Esophagus muscularis mucosa (tissue), 4 donors: ENCODE results near the gene XRCC3. TPM values are rescaled to one million over a fixed set of nuclear protein-coding genes. Genes with fewer than 3 reads are reported as not detected.

Experiments
- DNase-seq: peaks from one replicate; pipeline ENCODE4 v3.0.0-alpha.2; 2017; ENCODE audit errors: extremely low spot score
- H3K27ac ChIP-seq, 4 donors: fragments of 200-600 bp; sonication (generic); replicated peaks in 1 of 4; 1 replicate in 3 of 4; 2 replicates in 1 of 4; pipeline ENCODE4 v1.5.1; 2016 to 2019; ENCODE audit warnings: mild to moderate bottlenecking in 1 of 4
- H3K27me3 ChIP-seq, 4 donors: fragments of 200-600 bp; sonication (generic); one replicate each; pipeline versions ENCODE4 v1.5.1 to v1.6.0; 2016 to 2019
- H3K36me3 ChIP-seq, 4 donors: fragments of 200-600 bp; sonication (generic); one replicate each; pipeline ENCODE4 v1.5.1; 2016 to 2019
- H3K4me1 ChIP-seq, 4 donors: fragments of 200-600 bp; sonication (generic); one replicate each; pipeline ENCODE4 v1.5.1; 2016 to 2019
- H3K4me3 ChIP-seq, 4 donors: fragments of 200-600 bp; sonication (generic); 1 replicate in 2 of 4; 2 replicates in 2 of 4; pipeline ENCODE4 v1.5.1; 2016 to 2019; ENCODE audit warnings: mild to moderate bottlenecking in 4 of 4, moderate library complexity in 1 of 4
- H3K9me3 ChIP-seq, 4 donors: fragments of 200-600 bp; sonication (generic); 1 replicate in 3 of 4; 2 replicates in 1 of 4; pipeline ENCODE4 v1.5.1; 2016 to 2019
- CTCF ChIP-seq, 3 experiments: fragments of 200-600 bp in 2 of 3; fragments of 450-650 bp in 1 of 3; sonication (generic) in 2 of 3; IDR thresholded peaks; one replicate each; pipeline ENCODE4 v1.5.1; 2017 to 2019; ENCODE audit warnings: antibody characterized with exemption in 3 of 3, mild to moderate bottlenecking in 2 of 3, moderate library complexity in 1 of 3
- EP300 ChIP-seq: sonication (generic); formaldehyde crosslinking; IDR thresholded peaks from one replicate; pipeline ENCODE4 v1.6.1; 2017; ENCODE audit warnings: antibody characterized with exemption
- POLR2A ChIP-seq: fragments of 450-650 bp; IDR thresholded peaks from one replicate; pipeline ENCODE4 v1.6.1; 2017; ENCODE audit warnings: antibody characterized with exemption, moderate library complexity, mild to moderate bottlenecking, low read depth
- POLR2AphosphoS5 ChIP-seq, 2 donors: sonication (generic); formaldehyde crosslinking; IDR thresholded peaks; one replicate each; pipeline ENCODE4 v1.6.1; 2017; ENCODE audit warnings: antibody characterized with exemption in 2 of 2
- WGBS: methylation state at CpG from one replicate; pipeline ENCODE4 v1.1.5; 2018; 5-methylcytosine and 5-hydroxymethylcytosine counted together
- intact Hi-C: fragments of 100-400 bp; cut with DNase I; formaldehyde crosslinking; loops from one replicate; pipeline ENCODE4 v1.15.1; 2023
- total RNA-seq, 4 donors: library from RNA; depleted of rRNA; stranded (reverse); fragments of >200 nt; gene quantifications; one replicate each; pipeline versions ENCODE4 v1.1.0 to v1.2.1, GENCODE V29; 2016

The XRCC3 gene
- total RNA-seq, 4 donors from 2014 or later = 1.6 to 5.4 (median 2.1) TPM

GRCh38 chr14:103738701-103739451 is 23.6 kb upstream of the XRCC3 start:
- WGBS = 90% methylated on average over 22 of the region's 34 CpGs
- DNase-seq = no peak
- intact Hi-C loops = no loop called here
- no peaks in the 10 kb centered on the region for H3K9me3 ChIP-seq
- H3K27ac ChIP-seq = peak overlapping the region; percentile 45 to 94 (median 89)
- H3K27me3 ChIP-seq = no peaks in the 10 kb centered on the region
- no peak overlapping the region for H3K4me3 ChIP-seq
- TF ChIP-seq POLR2AphosphoS5 (IDR thresholded peaks at IDR 0.05) (no peak), POLR2A (no peak), CTCF (IDR thresholded peaks at IDR 0.05) (no peak), EP300 (no peak)
- peaks cover 25 to 73% (median 69%) of the 10 kb centered on the region in 4 donors for H3K4me1 ChIP-seq
- peaks cover 4 to 98% (median 52%) of the 10 kb centered on the region in 4 donors for H3K36me3 ChIP-seq

GRCh38 chr14:103738166-103738565 is 22.9 kb upstream of the XRCC3 start:
- TF ChIP-seq POLR2A = no peak
- TF ChIP-seq EP300 = no peak
- no peak for TF ChIP-seq CTCF (IDR thresholded peaks at IDR 0.05)
- TF ChIP-seq POLR2AphosphoS5 (IDR thresholded peaks at IDR 0.05) = no peak
- Histone ChIP-seq H3K27ac (peak overlapping the region; percentile 45 to 94 (median 89)), H3K27me3 (no peaks in the 10 kb centered on the region), H3K4me3 (no peak overlapping the region), H3K9me3 (no peaks in the 10 kb centered on the region), H3K4me1 (peaks cover 25 to 78% (median 70%) of the 10 kb centered on the region in 4 donors), H3K36me3 (peaks cover 11 to 98% (median 54%) of the 10 kb centered on the region in 4 donors)
- no peak for DNase-seq
- 81% methylated on average over 10 of the region's 10 CpGs for WGBS
- intact Hi-C loops = no loop called here

- H3K36me3 ChIP-seq = peaks cover 18 to 100% (median 58%) of the 10 kb centered on the region in 4 donors
- WGBS = 92% methylated on average over 16 of the region's 16 CpGs
- peaks cover 25 to 84% (median 69%) of the 10 kb centered on the region in 4 donors for H3K4me1 ChIP-seq
- no peak for TF ChIP-seq POLR2A
- TF ChIP-seq CTCF (IDR thresholded peaks at IDR 0.05) = no peak
- no peak for TF ChIP-seq POLR2AphosphoS5 (IDR thresholded peaks at IDR 0.05)
- TF ChIP-seq EP300 = no peak
- no peaks in the 10 kb centered on the region for H3K9me3 ChIP-seq
- intact Hi-C loops = no loop called here
- peak overlapping the region; percentile 86 to 94 (median 92) for H3K27ac ChIP-seq
- no peak overlapping the region for H3K4me3 ChIP-seq
- no peaks in the 10 kb centered on the region for H3K27me3 ChIP-seq
- no peak for DNase-seq
Observed at GRCh38 chr14:103737432-103738045, 22.3 kb upstream of the XRCC3 start.

- peak overlapping the region in 1 of 4 donors; percentile 4 for H3K4me3 ChIP-seq
- no peaks in the 10 kb centered on the region for H3K9me3 ChIP-seq
- no peaks in the 10 kb centered on the region for H3K27me3 ChIP-seq
- H3K4me1 ChIP-seq = peaks cover 25 to 90% (median 63%) of the 10 kb centered on the region in 4 donors
- H3K36me3 ChIP-seq = peaks cover 22 to 100% (median 62%) of the 10 kb centered on the region in 4 donors
- no peak for DNase-seq
- TF ChIP-seq POLR2A = no peak
- TF ChIP-seq EP300 = peak; percentile 36
- no peak for TF ChIP-seq CTCF (IDR thresholded peaks at IDR 0.05)
- TF ChIP-seq POLR2AphosphoS5 (IDR thresholded peaks at IDR 0.05) = peak; percentile 75 to 93
- H3K27ac ChIP-seq = peak overlapping the region; percentile 86 to 94 (median 92)
- intact Hi-C loops = no loop called here
- WGBS = 64% methylated on average over 10 of the region's 10 CpGs
Observed at GRCh38 chr14:103736546-103737431, 21.5 kb upstream of the XRCC3 start.
